Measurements from ENCODE around the gene FAM53B.
"Not testable (repeated sequence)": the region's sequence is repeated elsewhere in the genome, so short reads cannot be mapped to it uniquely, and the experiment has no call there.

The FAM53B gene

DNA sequence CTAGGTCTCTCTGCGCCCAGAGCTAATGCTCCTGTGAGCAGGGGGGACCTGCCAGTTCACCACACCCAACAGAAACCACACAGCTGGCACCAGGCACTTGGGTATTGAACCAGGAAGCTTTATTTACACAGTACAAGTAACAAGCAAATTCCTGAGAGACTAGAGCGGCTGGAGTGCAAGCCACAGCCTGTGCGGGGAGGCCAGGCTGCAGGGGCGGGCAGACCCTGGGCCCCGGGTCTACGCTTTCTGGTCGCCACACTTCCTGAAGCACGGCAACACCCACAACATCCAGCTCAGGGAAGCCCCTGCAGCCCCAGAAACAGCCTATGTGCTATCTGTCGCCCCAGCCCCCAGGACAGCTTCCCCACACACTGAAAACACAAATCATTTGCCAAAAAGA, 125.0 kb downstream of the FAM53B start:
- no peak for DNase-seq

DNA sequence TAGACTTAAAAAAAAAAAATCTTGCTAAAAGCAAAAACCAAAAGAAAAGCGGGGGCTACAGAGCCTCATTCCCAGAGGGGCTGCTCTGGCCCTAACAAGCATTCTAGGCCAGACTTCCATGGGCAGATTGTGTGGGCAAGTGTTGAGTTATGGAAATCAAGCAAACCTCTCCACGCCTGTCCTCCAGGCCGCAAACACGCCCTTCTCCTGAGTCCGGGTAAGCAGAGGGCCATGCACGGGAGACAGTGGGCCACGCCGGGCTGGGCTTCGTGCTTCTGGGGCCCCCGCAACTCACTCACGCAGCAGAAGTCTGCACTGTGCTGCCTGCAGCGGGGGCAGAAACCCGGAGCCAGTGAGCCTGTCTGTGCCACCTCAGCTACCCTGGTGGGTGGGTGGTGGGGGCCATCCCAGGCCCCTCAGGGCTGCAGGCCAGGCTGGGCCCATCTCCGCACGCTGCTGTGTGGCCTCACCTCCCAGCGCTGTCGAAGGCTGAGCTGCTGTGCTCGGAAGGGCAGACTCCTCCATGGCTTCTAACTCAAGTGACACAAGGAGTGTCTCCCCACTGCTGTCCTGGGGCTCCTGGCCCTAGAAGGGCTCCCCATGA, 125.6 kb downstream of the FAM53B start:
- DNase-seq = no peak

DNA sequence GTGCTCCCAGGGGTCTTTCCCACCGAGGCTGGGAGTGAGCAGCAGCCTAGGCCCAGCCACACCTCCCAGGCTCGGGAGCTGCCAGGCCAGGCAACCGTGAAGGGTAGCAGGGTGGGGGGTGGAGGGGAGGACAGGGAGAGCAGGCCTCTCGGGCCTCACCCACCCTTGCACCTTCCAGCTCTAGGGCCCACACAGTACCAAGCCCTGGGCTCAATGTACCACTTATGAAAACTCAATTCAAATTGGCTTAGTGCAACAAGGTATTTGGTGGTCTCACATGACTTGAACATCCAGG, 127.4 kb downstream of the FAM53B start:
- no peak for DNase-seq

DNA sequence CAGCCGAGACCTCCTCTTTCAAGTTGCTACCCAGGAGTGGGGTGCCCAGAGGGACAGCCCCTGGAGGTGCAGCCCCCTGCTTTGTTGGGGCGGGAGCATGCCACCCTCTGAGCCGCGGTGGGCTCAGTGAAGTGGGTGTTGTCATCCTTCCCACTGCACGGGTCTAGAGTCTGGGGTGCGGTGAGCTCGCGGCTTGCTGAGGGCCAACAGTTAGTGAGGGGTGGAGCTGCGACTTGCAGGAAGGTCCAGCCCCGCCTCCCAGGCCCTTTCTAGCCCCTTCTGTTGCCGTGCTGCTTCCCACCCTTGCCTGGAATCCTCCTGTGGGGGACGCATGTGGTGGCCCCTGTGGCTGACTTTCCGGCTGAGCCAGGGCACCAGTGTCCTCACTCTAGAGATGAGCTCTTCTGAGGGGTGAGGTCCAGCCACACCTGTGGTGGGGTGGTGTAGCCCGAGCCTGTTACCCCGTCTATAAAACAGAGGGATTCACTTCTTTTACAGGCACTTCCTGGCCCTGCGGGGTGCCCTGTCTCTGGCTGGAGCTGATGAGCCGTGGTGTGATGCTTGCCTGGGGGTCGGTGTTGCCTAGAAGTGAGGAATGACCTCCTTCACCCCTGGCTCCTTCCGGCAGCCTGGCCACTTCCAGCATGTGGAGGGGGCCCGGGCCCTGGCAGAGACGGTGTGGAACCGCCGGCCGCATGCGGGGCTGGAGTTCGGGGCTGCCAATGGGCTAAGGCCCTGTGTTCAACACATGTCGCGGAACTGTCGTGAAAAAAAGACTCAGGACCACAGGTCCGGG, 127.9 kb downstream of the FAM53B start:
- DNase-seq = no peak

DNA sequence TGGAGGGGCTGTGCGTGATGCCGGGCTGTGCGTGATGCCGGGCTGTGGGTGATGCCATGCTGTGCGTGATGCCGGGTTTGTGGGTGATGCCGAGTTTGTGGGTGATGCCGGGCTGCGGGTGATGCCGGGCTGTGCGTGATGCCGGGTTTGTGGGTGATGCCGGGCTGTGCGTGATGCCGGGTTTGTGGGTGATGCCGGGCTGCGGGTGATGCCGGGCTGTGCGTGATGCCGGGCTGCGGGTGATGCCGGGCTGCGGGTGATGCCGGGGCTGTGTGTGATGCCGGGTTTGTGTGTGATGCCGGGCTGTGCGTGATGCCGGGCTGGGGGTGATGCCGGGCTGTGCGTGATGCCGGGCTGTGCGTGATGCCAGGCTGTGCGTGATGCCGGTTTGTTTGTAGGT, 128.9 kb downstream of the FAM53B start:
- DNase-seq = no peak

DNA sequence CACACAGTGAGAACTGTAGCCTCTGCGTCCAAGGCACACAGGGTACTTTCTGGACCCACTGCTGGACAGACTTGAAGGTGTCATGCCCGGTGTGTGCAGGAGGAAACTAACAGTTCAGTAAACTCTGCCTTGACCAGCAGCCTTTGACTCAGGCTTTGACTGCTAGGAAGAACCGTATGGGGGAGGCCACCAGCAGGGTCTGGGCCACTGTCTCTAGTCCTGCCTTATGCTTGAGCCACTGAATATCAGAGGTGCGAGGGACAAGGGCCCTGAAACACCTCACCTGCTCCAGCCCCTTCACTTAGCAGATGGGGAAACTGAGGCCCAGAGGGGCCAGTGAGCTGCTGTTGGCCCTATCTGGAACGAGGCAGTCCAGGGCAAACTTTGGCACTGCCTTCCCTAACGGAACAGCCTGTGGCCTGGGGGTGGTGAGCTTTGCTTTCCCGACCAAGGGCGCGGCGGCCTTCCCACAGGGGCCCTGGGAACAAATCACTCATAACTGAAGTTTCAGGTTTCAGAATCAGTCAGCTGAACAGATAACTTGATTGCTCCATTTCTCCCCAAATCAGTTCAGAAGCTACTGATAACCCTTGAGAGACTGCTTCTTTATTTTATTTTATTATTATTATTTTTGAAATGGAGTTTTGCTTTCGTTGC, 130.0 kb downstream of the FAM53B start:
- no peak for DNase-seq

DNA sequence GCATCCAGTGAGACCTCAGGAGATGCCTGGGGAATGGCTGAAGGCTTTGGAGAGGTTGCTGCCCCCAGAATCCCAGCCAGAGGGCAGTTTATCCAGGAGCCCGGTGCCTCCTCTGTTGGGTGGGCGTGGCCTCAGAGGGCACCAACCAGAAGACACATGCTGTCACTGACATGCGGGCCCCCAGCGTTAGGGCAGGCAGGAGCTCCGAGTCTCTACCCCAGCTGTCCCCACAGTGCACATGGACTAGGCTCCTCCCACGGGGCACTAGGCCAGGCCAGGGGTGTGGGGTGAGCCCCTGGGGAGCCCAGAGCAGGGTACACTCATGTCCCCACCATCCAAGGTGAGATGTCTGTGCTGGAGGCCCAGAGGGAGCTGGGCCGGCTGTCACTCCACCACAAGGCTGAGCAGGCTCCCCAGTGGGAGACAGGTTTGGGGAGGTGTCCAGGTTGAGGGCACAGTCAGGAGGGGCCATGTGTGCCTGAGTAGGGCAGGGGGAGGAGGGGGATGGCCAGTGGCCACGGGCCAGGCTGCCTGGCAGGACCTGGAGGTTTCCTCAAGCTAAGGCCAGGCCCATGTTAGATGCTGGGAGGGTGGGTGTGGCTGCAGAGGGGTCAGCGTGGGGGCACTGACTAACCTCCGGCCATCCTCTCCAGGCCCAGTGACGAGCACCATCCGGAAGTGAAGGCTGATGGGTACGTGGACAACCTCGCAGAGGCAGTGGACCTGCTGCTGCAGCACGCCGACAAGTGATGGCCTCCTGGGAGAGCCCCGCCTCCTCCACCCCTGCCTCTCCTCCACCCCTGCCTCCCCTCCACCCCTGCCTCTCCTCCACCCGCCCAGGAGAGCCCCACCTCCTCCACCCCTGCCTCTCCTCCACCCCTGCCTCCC, 131.3 kb downstream of the FAM53B start:
- DNase-seq = peak in 2 of 58 donors; percentile 33 to 54

DNA sequence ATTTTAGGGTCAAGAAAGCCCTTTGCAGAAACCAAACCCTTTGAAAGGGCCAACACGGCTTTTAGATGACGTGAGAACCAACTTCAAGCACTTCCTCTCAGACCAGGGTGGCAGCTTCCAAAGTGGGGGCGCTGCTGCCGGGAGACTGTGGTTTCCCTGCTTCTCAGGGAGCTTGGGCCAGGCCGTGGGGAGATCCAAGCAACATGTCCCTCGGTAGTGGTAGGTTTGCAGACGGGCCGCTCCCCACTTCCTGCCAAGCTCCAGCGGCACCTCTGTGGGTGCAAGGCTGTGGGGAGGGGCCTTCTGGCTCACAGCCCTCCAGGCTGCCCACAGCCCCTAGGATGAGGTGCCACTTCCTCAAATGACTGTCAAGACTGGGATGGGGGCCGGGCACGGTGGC, 132.4 kb downstream of the FAM53B start:
- no peak for DNase-seq

DNA sequence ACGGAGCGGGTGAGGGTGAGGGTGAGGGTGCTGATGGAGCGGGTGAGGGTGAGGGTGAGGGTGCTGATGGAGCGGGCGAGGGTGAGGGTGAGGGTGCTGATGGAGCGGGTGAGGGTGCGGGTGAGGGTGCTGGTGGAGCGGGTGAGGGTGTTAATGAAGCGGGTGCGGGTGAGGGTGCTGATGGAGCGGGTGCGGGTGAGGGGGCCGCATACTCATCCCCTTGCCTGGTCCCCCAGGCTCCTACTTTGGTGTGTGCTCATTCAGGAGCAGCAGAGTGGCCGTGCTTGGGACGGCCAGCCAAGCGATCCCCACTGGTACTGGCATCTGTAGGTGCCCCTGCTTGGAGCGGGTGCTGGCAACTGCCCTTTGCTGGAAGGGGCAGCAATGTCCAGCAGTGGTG, 133.3 kb downstream of the FAM53B start:
- not testable (repeated sequence) for DNase-seq

DNA sequence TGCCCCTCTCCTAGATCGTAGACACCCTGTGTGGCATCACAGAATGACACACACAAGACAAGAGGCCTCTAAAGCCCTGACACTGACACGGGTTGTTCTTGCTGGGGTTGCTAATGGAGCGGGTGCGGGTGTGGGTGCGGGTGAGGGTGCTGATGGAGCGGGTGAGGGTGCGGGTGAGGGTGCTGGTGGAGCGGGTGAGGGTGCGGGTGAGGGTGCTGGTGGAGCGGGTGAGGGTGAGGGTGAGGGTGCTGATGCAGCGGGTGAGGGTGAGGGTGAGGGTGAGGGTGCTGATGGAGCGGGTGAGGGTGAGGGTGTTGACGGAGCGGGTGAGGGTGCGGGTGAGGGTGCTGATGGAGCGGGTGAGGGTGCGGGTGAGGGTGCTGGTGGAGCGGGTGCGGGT, 134.0 kb downstream of the FAM53B start:
- peak in 1 of 58 donors; percentile 25 for DNase-seq

DNA sequence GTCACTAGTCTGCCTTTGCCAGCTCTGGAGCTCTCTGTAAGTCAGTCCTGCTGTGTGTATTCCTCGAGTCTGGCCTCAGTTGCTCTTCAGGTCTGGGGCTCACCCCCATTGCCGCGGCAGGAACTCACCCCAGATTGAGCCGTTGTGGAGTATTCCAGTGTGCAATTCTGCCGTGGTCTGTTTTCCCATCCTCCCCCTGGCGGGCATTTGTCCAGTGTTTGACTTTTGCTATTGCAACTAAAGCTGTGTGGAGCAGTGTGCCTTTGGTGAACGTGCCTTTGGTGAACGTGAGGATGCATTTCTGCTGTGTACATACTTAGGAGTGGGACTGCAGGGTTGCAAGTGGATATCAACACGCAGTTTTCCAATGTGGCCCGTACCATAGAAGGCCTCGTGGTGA, 134.5 kb downstream of the FAM53B start:
- no peak for DNase-seq

DNA sequence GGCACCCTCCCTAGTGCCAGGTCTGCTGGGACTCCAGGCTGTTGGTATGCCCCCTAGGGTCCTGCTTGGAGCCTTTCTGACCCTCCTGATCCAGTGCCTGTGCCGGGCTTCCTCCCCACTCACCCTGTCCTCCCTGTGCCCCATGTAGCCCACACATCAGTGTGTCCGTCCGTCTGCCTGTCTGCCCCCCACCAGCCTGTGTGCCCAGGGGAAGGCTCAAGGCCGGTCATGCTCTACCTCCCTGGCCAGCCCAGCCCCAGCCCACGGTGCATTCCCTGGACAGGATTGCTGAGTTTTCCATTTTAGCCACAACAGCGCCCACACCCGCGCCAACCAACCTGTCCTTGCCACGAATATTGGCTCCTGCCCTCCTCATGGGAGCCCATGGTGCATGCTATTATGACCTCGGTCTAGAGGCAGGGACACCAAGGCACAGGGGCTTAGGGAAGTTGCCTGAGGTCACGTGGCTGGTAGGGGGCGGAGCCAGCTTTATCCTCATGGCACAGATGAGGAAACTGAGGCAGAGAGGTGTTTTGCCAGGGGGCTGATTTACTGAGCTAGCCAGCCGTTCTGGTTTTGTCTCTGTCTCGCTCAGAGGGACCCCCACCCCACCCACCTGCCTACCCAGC, 136.0 kb downstream of the FAM53B start:
- no peak for DNase-seq

DNA sequence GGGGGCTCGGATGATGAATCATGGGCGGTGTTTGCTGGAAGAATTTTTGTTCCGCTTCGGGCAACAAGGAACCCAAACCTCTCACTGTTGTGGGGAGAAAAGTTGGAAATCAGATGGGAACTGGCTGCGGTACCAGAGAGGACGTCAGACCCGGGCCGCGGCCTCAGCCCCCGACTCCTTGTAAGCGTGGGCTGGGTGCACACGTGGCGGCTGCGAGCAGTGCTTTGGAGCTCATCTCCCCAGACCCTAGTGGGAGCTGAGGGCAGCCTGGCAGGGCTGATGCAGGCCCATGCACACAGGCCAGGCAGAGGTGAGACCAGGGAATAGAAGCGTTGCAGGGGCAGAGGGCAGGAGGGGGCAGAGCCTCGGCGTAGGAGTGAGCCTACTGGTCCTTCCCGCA, 136.5 kb downstream of the FAM53B start:
- DNase-seq = no peak

DNA sequence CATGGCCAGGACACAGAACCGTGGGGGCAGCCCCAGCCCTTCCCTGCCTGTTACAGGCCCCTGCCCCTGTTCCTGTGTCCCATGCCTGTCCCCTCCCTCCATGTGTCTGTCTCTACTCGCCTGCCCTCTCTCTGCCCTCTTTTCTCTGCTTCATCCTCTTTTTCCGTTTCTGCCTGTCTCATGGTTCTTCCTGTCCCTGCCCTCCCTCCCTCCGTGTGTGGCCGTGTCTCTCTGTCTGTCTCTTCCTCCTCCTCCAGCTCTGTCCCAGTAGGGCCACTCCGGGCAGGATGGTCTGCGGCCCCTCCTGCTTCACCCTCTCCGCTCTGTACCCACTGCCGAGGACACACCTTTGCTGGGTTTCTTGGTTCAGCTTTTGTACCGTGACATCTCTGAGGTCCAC, 137.4 kb downstream of the FAM53B start:
- DNase-seq = no peak

DNA sequence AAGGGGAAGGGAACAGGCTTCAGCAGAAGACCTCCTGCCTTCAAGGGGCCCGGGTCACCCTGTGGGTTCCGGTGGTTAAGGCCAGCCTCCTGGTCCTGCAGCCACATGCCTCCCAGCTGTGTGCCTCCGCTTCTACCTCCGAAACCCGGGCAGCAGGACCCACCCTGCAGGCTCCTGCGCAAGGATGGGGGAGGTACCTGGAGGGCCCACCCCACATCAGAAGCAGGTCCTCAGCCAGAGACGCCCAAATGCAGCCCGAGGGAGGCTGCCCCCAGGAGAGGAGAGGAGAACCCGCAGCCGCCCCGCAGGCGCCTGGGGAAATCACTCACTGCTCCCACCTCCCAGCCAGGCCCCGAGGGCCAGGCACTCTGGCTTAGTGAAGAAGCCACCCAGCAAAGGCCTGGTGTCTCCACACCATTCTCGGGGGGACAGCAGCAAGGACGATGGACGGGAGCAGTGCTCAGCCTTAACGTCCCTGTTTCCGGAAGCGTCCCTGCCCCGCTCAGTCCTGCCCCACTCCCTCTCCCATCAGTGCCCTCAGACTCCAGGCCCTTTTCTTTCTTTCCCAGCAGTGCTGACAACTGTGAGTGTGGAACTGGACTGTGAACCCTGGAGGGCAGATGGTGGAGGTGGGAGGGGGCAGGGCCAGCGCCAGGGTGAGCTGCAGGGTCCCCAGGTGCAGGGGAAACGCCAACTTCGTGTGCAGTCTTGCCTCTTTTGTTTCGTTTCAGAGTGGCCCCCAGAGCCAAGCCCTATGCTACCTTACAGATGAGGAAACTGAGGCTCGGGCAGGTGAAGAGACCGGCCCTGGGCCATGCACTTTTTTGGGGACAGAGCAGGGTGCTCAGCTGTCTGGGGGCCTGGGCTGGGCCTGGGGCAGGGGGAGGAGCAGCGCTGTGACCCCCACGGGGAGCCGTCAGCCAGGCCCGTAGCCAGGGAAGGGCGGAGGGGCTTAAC, 138.0 kb downstream of the FAM53B start:
- DNase-seq = no peak

DNA sequence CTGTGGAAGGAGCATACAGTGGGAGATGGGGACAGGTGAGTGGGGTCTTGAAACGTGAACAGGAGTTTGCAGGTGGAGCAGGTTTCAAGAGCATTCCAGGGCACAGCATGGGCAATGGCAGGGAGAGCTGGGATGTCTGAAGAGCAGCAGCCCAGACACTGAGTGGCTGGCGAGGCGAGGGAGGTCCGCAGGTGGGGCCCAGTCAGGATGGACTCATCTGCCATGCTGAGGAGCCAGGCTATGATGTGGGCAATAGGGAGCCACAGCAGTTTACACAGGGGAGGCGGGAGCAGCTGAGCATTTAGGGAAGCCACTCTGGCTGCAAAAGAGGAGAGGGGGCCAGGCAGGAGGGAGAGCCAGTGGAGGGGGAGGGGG, 138.7 kb downstream of the FAM53B start:
- no peak for DNase-seq

DNA sequence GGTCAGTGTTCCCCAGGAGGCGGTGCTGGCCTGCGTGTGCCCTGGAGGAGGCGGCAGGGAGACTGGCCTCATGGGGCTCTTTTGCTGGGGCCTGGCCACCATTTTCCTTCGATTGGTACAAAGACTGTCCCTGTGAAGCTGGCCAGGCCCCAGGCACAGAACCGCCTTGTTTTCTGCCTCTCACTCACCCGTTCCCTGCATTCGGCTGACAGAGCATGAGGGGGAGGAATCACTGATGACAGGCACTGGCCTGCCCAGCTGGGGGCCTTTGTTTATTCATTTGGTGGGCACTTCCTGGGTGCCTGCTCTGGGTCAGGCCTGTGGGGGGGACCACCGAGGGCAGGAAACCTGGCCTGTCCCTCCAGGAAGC, 139.2 kb downstream of the FAM53B start:
- DNase-seq = peak in 50 of 58 donors; percentile 40 to 89 (median 73)

DNA sequence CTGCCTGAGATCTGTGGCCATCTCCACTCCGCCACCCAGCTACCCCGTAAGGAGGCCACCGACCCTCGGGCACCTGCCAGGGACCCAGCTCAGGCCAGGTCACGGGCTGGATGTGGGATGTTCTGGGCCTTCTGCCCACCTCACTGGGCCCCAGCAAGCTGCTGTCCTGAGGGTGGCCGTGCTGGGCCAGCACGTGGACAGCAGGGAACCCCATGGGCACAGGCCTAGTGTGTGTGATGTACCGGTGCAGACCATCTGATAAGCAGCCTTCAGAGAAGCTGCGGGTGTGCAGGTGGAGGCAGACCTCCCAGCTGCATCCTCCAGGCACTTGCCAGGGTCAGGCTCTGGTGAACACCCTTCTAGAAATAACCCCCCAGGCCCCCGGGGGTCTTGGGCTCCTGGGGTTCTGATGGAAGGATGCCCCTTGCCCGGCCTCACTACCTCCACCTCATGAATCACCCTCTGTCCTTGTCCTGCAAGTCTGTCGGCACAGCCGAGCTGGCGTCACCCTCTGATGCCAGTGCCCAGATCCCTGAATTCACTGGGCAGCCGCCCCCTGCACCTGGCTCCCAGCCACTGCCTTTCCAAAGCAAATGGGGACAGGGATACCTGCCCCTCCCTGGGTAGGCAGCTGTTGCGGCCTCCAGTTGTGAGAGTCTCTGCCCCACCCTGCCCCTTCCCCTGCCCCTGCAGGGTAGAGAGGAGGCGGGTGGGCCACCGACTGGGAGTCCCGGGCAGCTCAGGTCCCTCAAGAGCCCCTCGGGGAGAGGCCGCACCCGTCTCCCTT, 139.8 kb downstream of the FAM53B start:
- peak in 26 of 58 donors; percentile 30 to 85 (median 66) for DNase-seq
